Esophagus (tissue), 2 donors: ENCODE measurements around the gene LEFTY2. TPM values are rescaled to one million over a fixed set of nuclear protein-coding genes. Genes with fewer than 3 reads are reported as not detected.
"Not testable (repeated sequence)": the region's sequence is repeated elsewhere in the genome, so short reads cannot be mapped to it uniquely, and the experiment has no call there.

ENCODE experiments used
- H3K27ac ChIP-seq, 2 donors: one replicate each; pipeline ENCODE4 v1.5.1; 2013; ENCODE audit warnings: low read depth in 2 of 2, mild to moderate bottlenecking in 2 of 2, inconsistent platforms in 1 of 2, low read length in 1 of 2, moderate library complexity in 1 of 2
- H3K27me3 ChIP-seq, 2 donors: one replicate each; pipeline ENCODE4 v1.6.1; 2013; ENCODE audit warnings: low read length in 2 of 2, control low read depth in 1 of 2, mild to moderate bottlenecking in 1 of 2; ENCODE audit not compliant: insufficient read depth in 2 of 2, control insufficient read depth in 1 of 2
- H3K36me3 ChIP-seq, 2 donors: one replicate each; pipeline ENCODE4 v1.6.1; 2013; ENCODE audit warnings: low read length in 1 of 2; ENCODE audit not compliant: control insufficient read depth in 2 of 2, insufficient read depth in 2 of 2
- H3K4me1 ChIP-seq, 2 donors: one replicate each; pipeline ENCODE4 v1.6.1; 2013; ENCODE audit warnings: low read length in 1 of 2; ENCODE audit not compliant: control insufficient read depth in 2 of 2, insufficient read depth in 2 of 2
- H3K4me3 ChIP-seq, 2 donors: one replicate each; pipeline ENCODE4 v1.5.1; 2013; ENCODE audit warnings: low read length in 2 of 2, mild to moderate bottlenecking in 2 of 2, low read depth in 1 of 2, moderate library complexity in 1 of 2
- H3K9me3 ChIP-seq, 2 donors: one replicate each; pipeline ENCODE4 v1.6.1; 2013; ENCODE audit warnings: mild to moderate bottlenecking in 2 of 2, low read depth in 1 of 2, low read length in 1 of 2, moderate library complexity in 1 of 2; ENCODE audit not compliant: control insufficient read depth in 2 of 2, insufficient read depth in 1 of 2
- WGBS, 2 donors: extraction: QIAGEN DNeasy Blood & Tissue Kit; methylation state at CpG; one replicate each; pipeline ENCODE4 v1.1.7; 2013; 5-methylcytosine and 5-hydroxymethylcytosine counted together
- polyA plus RNA-seq, 2 donors: library from polyadenylated mRNA; stranded (reverse); fragments of 200-250 nt; gene quantifications; one replicate each; pipeline ENCODE4 v1.2.3, GENCODE V29; 2013
- donor health status: healthy with polysubstance abuse.
- donor health status: Bipolar disorder and iron deficiency.

Gene LEFTY2
- polyA plus RNA-seq, 2 donors: not detected

DNA sequence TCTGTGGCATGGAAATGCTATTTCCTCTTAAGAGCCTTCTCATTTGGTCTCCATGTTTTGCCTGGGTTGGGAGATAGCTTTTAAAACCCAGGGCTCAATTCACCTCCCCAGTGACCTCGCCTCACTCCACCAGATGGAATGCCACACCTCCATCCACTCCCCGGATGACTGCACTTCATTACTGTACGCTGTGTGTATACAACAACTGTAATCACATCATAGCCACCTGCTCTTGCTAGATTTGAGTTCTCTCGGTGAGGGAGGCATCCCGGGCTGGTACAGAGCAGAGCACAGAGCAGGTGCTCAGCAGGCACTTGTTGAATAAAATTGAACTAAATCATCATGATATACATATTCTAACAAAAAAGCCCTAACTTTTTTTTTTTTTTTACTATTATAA is 32.1 kb upstream of the LEFTY2 start:
- 58 to 59% methylated on average over 5 of the region's 5 CpGs for WGBS, 2 donors

DNA sequence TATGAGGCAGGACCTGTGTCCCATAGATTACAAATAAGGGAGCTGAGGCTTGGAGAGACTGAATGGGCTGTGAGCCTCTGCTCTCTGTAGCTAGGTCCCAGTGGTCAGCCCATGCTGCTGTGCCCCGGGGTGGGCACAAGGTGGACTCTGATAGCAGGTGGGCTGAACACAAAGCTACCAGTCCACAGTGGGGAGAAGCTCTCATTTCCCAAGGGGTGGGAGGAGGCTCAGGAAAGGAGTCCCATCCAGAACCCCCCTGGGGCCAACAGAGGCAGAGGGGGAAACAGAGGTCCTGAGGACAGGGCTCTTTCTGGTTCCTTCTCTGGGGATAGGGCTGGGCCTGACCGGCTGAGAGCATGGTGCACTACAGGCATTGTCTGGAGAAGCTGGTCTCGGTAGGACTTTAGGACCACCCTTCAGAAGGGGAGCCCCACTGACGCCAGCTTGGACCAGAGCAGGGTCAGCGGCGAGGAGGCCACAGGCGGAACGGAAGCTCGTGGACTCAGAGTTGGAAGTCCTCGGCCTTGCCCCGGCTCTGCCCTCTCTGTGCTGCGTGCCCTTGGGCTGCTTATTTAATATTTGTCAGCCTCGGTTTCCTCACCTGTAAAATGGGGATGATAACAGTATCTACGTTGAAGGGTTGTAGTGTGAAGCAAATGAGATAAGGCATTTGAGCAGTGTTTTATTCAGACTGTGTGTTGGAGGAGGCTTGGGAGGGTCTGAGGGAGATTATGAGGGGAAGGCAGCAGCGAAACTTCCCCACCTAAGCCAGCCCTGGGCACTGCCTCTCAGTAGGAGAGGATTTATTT is 31.5 kb upstream of the LEFTY2 start:
- Histone ChIP-seq H3K27ac (no peak overlapping the region), H3K4me1 (no peaks in the 10 kb centered on the region), H3K4me3 (no peak overlapping the region), H3K27me3 (no peaks in the 10 kb centered on the region), H3K9me3 (peaks cover 0 to 2% of the 10 kb centered on the region in 2 donors), H3K36me3 (no peaks in the 10 kb centered on the region)
- WGBS, 2 donors: 90 to 93% methylated on average over 15 of the region's 15 CpGs

More for the DNA sequence above, 32.1 kb upstream of the LEFTY2 start:
- Histone ChIP-seq H3K9me3 (peaks cover 0 to 2% of the 10 kb centered on the region in 2 donors), H3K27me3 (no peaks in the 10 kb centered on the region), H3K36me3 (no peaks in the 10 kb centered on the region), H3K4me1 (peaks cover 0 to 2% of the 10 kb centered on the region in 2 donors), H3K4me3 (no peak overlapping the region), H3K27ac (no peak overlapping the region)

DNA sequence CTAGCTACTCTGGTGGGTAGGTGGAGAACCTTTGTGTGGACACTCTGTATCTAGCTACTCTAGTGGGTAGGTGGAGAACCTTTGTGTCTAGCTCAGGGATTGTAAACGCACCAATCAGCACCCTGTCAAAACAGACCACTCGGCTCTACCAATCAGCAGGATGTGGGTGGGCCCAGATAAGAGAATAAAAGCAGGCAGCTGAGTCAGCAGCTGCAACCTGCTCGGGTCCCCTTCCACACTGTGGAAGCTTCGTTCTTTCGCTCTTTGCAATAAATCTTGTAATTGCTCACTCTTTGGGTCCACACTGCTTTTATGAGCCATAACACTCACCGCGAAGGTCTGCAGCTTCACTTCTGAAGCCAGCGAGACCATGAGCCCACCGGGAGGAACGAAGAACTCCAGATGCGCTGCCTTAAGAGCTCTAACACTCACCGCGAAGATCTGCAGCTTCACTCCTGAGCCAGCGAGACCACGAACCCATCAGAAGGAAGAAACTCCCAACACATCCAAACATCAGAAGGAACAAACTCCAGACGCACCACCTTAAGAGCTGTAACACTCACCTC is 29.7 kb upstream of the LEFTY2 start:
- H3K36me3 ChIP-seq, H3K27me3 ChIP-seq, H3K9me3 ChIP-seq, H3K4me3 ChIP-seq, H3K4me1 ChIP-seq, H3K27ac ChIP-seq: not testable (repeated sequence)
- 87 to 90% methylated on average over 16 of the region's 16 CpGs for WGBS, 2 donors

DNA sequence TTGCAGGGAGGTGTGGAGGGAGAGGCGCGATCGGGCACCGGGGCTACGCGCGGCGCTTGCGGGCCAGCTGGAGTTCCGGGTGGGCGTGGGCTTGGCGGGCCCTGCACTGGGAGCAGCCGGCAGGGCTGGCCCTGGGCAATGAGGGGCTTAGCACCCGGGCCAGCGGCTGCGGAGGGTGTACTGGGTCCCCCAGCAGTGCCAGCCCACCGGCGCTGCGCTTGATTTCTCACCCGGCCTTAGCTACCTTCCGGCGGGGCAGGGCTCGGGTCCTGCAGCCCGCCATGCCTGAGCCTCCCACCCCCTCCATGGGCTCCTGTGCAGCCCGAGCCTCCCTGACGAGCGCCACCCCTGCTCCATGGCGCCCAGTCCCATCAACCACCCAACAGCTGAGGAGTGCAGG is 28.7 kb upstream of the LEFTY2 start:
- not testable (repeated sequence) for H3K9me3 ChIP-seq, H3K27me3 ChIP-seq, H3K27ac ChIP-seq, H3K36me3 ChIP-seq, H3K4me3 ChIP-seq, H3K4me1 ChIP-seq
- 94 to 97% methylated on average over 22 to 28 of the region's 28 CpGs for WGBS, 2 donors

DNA sequence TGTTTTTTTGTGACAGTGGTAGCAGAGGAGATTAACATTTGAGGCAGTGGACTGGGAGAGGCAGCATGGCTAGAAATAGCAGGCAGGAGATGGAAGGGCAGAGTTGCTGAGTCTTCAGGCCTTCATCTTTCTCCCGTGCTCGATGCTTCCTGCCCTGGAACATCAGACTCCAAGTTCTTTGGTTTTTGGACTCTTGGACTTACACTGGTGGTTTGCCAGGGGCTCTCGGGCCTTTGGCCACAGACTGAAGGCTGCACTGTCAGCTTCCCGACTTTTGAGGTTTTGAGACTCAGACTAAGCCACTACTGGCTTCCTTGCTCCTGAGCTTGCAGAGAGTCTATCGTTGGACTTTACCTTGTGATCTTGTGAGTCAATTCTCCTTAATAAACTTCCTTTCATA is 24.2 kb upstream of the LEFTY2 start:
- Histone ChIP-seq H3K9me3 (no peaks in the 10 kb centered on the region), H3K4me3 (no peak overlapping the region), H3K27ac (no peak overlapping the region), H3K4me1 (no peaks in the 10 kb centered on the region), H3K36me3 (no peaks in the 10 kb centered on the region), H3K27me3 (no peaks in the 10 kb centered on the region)
- 70 to 82% methylated on average over 5 of the region's 5 CpGs for WGBS, 2 donors

DNA sequence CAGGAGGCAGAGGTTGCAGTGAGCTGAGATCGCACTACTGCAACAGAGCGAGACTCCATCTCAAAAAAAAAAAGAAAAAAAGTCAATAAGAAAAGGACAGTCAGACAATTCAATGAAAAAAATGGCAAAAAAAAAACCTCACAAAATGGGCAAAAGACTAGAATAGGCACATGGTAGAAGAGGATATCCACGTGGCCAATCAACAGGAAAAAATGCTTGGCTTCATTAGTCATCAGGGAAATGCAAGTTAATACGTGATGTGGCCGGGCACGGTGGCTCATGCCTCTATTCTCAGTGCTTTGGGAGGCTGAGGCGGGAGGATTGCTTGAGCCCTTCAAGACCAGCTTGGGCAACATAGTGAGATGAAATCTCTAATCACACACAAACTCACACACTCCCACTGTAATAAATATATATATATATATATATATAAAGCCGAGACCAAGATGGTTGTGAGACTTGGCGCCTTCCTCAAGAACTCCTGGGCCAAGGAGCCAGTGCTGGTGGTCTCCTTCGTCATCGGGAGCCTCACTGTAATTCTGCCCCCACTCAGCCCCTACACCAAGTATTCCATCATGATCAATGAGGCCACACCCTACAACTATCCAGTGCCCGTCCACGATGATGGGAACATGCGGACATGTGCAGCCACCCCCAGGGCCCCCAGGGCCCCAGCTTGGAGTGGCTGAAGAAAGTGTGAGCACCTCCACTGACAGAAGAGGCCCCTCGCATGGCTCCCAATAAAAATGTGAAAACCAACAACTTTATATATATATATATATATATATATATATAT is 22.9 kb upstream of the LEFTY2 start:
- 81 to 89% methylated on average over 15 of the region's 15 CpGs for WGBS, 2 donors
- H3K4me1 ChIP-seq: no peaks in the 10 kb centered on the region
- no peak overlapping the region for H3K27ac ChIP-seq
- no peaks in the 10 kb centered on the region for H3K9me3 ChIP-seq
- H3K36me3 ChIP-seq: no peaks in the 10 kb centered on the region
- no peaks in the 10 kb centered on the region for H3K27me3 ChIP-seq
- H3K4me3 ChIP-seq: no peak overlapping the region

DNA sequence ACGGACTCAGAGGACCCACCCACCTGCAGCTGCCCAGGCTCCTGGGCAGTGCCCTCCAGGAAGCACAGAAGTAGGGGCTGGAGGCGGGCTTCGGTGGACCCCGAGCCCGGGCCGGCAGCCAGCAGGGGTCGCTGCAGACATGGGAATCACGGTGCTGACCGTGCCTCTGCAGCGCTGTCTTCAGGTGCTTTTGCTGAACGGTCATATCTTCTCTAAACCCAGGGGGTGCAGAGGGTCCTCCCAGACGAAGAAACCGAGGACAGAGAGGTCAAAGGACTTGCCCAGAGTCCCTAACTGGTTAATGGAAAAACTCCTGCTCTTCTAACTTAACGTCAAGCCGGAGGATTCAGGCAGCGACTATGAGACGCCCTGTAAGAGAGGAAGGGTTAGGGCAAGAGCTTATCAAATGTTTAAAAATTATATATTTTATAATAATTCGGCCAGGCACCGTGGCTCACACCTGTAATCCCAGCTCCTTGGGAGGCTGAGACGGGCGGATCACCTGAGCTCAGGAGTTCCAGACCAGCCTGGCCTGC is 21.5 kb upstream of the LEFTY2 start:
- H3K27me3 ChIP-seq: no peaks in the 10 kb centered on the region
- H3K4me1 ChIP-seq: no peaks in the 10 kb centered on the region
- H3K9me3 ChIP-seq: no peaks in the 10 kb centered on the region
- H3K4me3 ChIP-seq: no peak overlapping the region
- no peak overlapping the region for H3K27ac ChIP-seq
- H3K36me3 ChIP-seq: no peaks in the 10 kb centered on the region
- 28 to 32% methylated on average over 21 of the region's 21 CpGs for WGBS, 2 donors

DNA sequence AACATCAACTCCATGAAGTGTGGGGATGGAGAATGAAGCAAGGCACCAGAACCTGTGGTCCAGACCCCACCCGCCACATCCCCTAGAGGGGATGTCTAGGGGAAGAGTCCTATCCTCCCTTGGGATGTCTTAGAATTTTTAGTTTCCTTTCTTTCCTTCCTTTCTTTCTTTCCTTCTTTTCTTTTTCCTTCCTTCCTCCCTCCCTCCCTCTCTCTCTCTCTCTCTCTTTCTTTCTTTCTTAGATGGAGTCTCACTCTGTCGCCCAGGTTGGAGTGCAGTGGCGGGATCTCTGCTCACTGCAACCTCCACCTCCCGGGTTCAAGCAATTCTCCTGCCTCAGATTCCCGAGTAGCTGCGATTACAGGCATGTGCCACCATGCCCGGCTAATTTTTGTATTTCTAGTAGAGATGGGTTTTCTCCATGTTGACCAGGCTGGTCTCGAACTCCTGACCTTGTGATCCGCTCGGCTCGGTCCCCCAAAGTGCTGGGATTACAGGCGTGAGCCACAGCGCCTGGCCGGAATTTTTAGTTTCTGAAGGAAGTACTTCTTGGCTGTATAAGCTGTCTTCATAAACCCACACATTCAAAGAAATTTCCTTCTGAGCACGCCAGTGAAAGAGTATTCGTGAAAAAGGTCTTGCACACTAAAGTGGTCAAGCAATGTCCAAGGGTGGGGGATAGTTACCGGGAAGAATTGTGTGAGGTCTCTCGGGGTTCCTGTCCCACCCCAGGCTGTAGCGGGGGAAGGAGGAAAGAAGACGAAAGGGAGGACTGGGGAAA is 20.8 kb upstream of the LEFTY2 start:
- Histone ChIP-seq H3K36me3 (no peaks in the 10 kb centered on the region), H3K27me3 (no peaks in the 10 kb centered on the region), H3K9me3 (no peaks in the 10 kb centered on the region), H3K4me3 (no peak overlapping the region), H3K4me1 (no peaks in the 10 kb centered on the region), H3K27ac (no peak overlapping the region)
- WGBS, 2 donors: 65 to 69% methylated on average over 20 of the region's 20 CpGs

DNA sequence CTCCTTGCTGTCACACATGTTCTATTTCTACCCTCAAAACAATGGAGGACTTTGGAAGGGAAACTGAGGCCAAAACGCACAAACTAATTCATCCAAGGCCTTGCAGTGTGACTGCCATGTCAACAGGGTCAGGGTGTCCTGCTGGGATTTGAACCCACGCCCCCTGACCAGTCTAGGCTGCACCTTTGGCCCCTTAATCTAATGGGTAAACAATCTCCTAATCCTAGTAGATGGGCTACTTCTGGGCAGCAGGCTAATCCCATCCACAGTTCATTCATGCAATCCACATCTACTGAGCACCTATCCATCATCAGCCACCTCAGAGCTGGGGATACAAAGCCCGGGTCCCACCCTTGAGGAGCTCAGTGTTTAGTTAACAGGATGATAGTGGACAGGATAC is 17.0 kb upstream of the LEFTY2 start:
- Histone ChIP-seq H3K9me3 (no peaks in the 10 kb centered on the region), H3K27ac (no peak overlapping the region), H3K36me3 (no peaks in the 10 kb centered on the region), H3K4me1 (no peaks in the 10 kb centered on the region), H3K4me3 (no peak overlapping the region), H3K27me3 (no peaks in the 10 kb centered on the region)
- 68 to 77% methylated on average over 3 of the region's 3 CpGs for WGBS, 2 donors
